GM19043 (cell line): Measurements from ENCODE around the gene MAL.
"Not testable (repeated sequence)": the region's sequence is repeated elsewhere in the genome, so short reads cannot be mapped to it uniquely, and the experiment has no call there.

Source experiments
- ATAC-seq: cut with Tn5 transposase; IDR thresholded peaks from one replicate; pipeline ENCODE4 v1.9.1; 2021; ENCODE audit warnings: low read depth; ENCODE audit not compliant: unreplicated experiment

The MAL gene

DNA sequence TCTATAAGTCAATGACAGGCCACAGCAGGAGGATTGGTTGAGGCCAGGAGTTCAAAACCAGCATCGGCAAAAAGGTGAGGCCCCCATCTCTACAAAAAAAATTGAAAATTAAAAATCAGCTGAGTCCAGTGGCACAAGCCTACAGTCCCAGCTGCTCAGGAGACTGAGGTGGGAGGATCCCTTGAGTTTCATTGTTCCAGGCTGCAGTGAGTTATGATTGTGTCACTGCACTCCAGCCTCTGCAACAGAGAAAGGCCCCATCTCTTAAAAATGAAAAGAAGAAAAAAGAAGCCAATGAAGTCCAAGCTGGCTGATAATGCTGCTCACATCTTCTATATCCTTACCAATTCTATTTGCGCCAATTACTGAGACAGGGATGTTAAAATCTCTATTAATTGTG lies 57.0 kb downstream of the MAL start:
- ATAC-seq, result no peak

DNA sequence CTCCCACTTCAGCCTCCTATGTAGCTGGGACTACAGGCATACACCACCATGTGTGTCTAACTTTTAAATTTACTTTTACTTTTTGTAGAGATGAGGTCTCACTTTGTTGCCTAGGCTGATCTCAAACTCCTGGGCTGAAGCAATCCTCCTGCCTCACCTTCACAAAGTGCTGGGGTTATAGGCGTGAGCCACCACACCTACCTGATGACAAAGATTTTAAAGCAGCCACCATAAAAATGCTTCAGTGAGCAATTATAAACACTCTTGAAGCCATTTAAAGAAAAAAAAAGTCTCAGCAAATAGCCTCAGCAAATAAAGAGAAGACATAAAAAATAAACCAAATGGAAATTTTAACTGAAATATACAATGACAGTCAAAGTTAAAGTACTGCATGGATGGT lies 60.5 kb downstream of the MAL start:
- ATAC-seq, result no peak

DNA sequence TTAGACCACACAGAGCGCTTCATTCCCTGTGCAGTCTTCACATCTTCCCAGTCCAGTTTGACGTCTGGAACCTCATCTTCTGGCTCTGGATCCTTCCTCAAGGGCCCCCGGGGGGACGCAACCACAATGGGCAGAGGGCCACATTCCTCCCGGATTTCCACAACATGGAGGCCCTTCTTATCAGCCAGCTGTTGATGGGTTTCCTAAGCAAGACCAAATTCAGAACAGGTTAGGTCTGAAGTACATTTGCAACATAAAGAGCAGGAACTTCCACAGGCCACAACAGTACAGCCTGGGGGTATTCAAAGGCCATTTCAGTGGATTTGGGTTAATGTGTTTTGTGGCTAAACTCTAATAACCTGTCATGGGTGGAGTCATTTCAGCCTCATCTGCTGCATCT lies 61.9 kb downstream of the MAL start:
- ATAC-seq, result no peak

DNA sequence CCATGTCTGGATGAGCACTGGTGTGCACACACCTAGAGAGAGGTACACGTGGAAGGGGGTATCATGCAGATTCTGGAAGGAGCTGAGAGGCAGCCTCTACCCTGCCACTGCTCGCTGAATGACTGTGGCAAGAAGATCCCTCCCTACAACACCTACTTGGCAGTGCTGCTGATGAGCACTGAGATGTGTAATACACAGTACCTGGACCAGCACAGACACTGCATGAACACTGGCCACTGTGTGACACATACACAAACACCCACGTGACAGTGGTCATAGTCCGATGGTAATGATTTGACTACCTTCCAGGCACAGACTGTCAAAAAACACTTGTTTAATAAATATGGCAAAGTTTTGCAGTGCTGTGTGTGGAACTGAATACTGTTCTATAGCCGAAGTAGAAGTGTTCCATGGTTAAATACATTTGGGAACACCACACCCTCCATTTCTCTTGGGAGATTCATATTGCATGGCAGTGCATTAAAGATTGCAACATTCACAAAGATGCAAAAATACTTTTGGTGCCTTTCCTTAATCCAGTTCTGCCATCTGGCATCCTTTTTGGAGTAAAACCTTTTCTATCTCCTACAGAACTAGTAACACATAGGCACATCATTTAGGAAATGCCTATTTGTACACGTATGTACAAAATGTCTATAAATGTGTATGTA lies 66.5 kb downstream of the MAL start:
- no peak for ATAC-seq

DNA sequence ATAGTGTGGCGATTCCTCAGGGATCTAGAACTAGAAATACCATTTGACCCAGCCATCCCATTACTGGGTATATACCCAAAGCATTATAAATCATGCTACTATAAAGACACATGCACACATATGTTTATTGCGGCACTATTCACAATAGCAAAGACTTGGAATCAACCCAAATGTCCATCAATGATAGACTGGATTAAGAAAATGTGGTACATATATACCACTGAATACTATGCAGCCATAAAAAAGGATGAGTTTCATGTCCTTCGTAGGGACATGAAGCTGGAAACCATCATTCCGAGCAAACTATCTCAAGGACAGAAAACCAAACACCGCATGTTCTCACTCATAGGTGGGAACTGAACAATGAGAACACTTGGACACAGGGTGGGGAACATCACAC lies 72.8 kb downstream of the MAL start:
- ATAC-seq, result not testable (repeated sequence)

GRCh38 chr2:95099910-95100309 lies 74.4 kb downstream of the MAL start:
- no peak for ATAC-seq
